Ovary (tissue), 3 donors: ENCODE results near the gene CRB1.

Experiments used
- EP300 ChIP-seq: sonication (generic); formaldehyde crosslinking; IDR thresholded peaks from one replicate; pipeline ENCODE4 v1.6.1; 2017; ENCODE audit warnings: antibody characterized with exemption
- POLR2A ChIP-seq: fragments of 450-650 bp; IDR thresholded peaks from one replicate; pipeline ENCODE4 v1.6.1; 2017; ENCODE audit warnings: antibody characterized with exemption, mild to moderate bottlenecking, moderate library complexity
- TF ChIP-seq, protein P1 (sequence below), 3 donors: fragments of 450-650 bp in 2 of 3; fragments of 200-600 bp in 1 of 3; IDR thresholded peaks; one replicate each; pipeline versions ENCODE4 v1.5.1 to v1.8.0; 2016 to 2022; ENCODE audit warnings: antibody characterized with exemption in 3 of 3, mild to moderate bottlenecking in 1 of 3
- donor health status: DM: no; HTN: no; CAD: no.

GRCh38 chr1:197422993-197423392, 154.9 kb downstream of the CRB1 start:
- TF ChIP-seq, protein P1, sequence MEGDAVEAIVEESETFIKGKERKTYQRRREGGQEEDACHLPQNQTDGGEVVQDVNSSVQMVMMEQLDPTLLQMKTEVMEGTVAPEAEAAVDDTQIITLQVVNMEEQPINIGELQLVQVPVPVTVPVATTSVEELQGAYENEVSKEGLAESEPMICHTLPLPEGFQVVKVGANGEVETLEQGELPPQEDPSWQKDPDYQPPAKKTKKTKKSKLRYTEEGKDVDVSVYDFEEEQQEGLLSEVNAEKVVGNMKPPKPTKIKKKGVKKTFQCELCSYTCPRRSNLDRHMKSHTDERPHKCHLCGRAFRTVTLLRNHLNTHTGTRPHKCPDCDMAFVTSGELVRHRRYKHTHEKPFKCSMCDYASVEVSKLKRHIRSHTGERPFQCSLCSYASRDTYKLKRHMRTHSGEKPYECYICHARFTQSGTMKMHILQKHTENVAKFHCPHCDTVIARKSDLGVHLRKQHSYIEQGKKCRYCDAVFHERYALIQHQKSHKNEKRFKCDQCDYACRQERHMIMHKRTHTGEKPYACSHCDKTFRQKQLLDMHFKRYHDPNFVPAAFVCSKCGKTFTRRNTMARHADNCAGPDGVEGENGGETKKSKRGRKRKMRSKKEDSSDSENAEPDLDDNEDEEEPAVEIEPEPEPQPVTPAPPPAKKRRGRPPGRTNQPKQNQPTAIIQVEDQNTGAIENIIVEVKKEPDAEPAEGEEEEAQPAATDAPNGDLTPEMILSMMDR (IDR thresholded peaks at IDR 0.05), result no peak
- TF ChIP-seq POLR2A, result no peak
- no peak for TF ChIP-seq EP300
